ENCODE measurements around the gene ITGB3BP. TPM values are rescaled to one million over a fixed set of nuclear protein-coding genes. Genes with fewer than 3 reads are reported as not detected.
A peak's percentile ranks its signal among the peaks of the same experiment; 100 is the strongest.
"Not testable (repeated sequence)": the region's sequence is repeated elsewhere in the genome, so short reads cannot be mapped to it uniquely, and the experiment has no call there.

The ITGB3BP gene, protein sequence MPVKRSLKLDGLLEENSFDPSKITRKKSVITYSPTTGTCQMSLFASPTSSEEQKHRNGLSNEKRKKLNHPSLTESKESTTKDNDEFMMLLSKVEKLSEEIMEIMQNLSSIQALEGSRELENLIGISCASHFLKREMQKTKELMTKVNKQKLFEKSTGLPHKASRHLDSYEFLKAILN
- polyA plus RNA-seq (2011; rRNA removed) (5.5 and 11.8 TPM in 2 replicates), polyA minus RNA-seq (2011; rRNA and poly(A)+ RNA removed) (1.4 and 2.6 TPM in 2 replicates)

DNA sequence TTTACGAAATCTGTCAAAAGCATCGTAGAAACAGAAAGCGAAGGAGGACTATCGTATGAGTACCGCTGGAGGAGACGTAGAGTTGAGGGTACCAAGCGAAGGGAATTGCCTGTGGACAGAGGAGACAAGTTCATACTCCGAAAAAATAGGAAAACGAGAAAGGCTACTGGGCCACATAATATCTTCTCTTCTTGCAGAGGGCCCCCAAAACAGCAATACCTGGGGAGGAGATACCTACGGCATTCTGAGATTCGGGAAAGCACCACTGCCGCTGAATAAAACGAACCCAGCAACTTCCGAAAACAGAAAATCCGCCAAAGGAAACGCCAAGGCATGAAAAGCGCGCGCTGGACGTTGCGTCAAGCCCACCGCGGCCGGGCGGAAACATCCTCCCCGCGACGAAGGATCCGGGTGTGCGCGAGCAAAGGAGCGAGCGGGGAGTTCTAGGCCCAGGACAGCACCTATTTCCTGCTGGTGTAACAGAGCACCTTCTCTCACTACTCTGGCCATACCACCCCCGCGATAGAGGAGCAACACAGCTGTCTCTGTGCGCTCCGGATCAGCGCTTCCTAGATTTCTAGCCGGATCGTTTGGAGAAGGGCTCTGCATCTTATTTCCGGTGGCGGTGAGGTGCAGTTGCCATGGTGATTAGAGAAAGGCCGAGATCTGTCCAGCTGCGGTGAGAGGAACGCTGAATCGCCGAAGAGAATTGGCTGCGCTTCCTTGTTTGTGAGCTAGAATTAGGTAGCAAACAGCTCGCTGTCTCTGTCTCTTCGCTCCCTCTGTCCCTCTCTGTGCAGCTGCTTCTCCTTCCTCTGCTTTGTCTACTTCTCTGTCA lies at the start of gene ITGB3BP, which contains the start of gene EFCAB7:
TSS of gene ITGB3BP (minus strand) at position 335 of the 838 bp plus-strand sequence. CDS start at position 243, 92 bp downstream.
TSS of gene EFCAB7 (plus strand) at position 635 of the 838 bp plus-strand sequence. CDS start 2,048 bp downstream, outside the sequence.
- POLR2A ChIA-PET, result no interaction called here
- Histone ChIP-seq H3K36me3 (ENCODE audit: control insufficient read depth, insufficient read depth, low read length) (no peaks in the 10 kb centered on the region), H3K4me3 (ENCODE audit: low read depth, low read length) (peak within 1 kb of the TSS; percentile 56), H3K27me3 (ENCODE audit: control insufficient read depth, insufficient read depth, low read length) (no peaks in the 10 kb centered on the region)
- DNase-seq (ENCODE audit: low read depth), result peak; percentile 71
- TF ChIP-seq, protein P1, sequence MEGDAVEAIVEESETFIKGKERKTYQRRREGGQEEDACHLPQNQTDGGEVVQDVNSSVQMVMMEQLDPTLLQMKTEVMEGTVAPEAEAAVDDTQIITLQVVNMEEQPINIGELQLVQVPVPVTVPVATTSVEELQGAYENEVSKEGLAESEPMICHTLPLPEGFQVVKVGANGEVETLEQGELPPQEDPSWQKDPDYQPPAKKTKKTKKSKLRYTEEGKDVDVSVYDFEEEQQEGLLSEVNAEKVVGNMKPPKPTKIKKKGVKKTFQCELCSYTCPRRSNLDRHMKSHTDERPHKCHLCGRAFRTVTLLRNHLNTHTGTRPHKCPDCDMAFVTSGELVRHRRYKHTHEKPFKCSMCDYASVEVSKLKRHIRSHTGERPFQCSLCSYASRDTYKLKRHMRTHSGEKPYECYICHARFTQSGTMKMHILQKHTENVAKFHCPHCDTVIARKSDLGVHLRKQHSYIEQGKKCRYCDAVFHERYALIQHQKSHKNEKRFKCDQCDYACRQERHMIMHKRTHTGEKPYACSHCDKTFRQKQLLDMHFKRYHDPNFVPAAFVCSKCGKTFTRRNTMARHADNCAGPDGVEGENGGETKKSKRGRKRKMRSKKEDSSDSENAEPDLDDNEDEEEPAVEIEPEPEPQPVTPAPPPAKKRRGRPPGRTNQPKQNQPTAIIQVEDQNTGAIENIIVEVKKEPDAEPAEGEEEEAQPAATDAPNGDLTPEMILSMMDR (IDR thresholded peaks at IDR 0.05; ENCODE audit: insufficient read depth, low read depth, low read length), result no peak
- CTCF ChIA-PET, result interaction anchor here (0.9 kb wide), 1 partner anchor 35 kb away, joined by 3 read pairs; no protein-coding TSS in a partner anchor

DNA sequence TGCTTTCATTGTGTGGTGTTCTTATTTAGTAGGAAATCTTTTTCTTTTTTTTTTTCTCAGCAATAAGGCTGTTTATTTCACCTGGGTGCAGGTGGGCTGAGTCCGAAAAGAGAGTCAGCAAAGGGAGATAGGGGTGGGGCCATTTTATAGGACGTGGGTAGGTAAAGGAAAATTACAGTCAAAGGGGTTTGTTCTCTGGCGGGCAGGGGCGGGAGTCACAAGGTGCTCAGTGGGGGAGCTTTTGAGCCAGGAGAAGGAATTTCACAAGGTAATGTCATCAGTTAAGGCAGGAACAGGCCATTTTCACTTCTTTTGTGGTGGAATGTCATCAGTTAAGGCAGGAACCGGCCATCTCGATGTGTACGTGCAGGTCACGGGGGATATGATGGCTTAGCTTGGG lies 49.7 kb upstream of the ITGB3BP start:
- POLR2A ChIA-PET; DNase-seq (ENCODE audit: low read depth); H3K4me3 ChIP-seq (ENCODE audit: low read depth, low read length); H3K36me3 ChIP-seq (ENCODE audit: control insufficient read depth, insufficient read depth, low read length); H3K27me3 ChIP-seq (ENCODE audit: control insufficient read depth, insufficient read depth, low read length): not testable (repeated sequence)
- CTCF ChIA-PET, result interaction anchor here (1.5 kb wide), 1 partner anchor 15 kb away, joined by 8 read pairs; no protein-coding TSS in a partner anchor

DNA sequence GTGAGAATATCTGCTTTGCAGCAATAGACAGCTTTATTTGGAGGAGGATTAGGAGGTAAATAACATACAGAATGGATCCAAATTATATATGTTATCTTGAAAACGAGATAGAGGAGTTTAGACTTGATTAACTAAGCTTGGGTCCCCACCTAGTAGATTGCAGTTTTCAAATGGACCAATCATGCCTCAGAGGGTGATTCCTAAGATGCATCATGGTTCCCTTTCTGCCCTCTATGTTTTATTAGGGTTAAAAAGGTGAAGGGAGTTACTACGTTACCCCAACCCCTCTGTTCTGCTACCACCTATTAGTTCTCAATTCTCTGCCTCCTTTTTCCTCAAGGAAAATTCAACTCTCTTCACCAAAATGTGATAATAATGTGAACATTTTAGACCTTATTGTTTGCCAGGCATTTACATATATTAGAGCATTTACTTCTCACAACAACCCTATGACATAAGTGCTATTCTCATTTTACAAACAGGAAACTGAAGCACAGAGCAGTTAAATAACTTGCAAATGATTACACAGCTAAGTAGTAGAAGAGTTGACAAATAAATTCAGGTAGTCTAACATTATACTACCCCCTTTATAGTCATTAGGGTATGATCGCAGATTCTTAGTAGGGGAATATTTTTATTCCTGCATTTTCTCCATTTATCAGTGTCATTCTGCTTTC lies 46.8 kb upstream of the ITGB3BP start:
- Histone ChIP-seq H3K36me3 (ENCODE audit: control insufficient read depth, insufficient read depth, low read length) (no peaks in the 10 kb centered on the region), H3K4me3 (ENCODE audit: low read depth, low read length) (no peak overlapping the region), H3K27me3 (ENCODE audit: control insufficient read depth, insufficient read depth, low read length) (no peaks in the 10 kb centered on the region)
- no peak for DNase-seq (ENCODE audit: low read depth)
- ChIA-PET POLR2A (no interaction called here), CTCF (no interaction called here)
- TF ChIP-seq, protein P1 (IDR thresholded peaks at IDR 0.05; ENCODE audit: insufficient read depth, low read depth, low read length), result no peak

DNA sequence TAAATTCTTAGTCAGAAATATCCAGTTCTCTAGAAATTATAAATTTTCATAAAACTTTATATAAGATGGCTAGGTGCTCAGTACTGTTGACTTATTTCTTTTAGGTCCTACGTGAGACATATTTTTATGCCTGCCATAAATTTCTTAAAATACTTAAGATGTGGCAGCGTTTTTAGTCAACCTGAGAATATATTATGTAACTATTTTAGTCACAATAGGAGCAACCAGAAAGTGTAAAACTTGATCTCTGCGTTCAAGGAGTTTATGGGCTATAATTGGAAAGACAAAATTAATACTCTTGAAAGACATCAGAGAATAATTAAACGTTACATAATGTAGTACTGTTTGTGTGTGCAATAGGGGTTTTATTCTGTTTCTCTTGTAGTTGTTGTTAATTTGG lies 46.0 kb upstream of the ITGB3BP start:
- DNase-seq (ENCODE audit: low read depth), result no peak
- POLR2A ChIA-PET, result no interaction called here
- Histone ChIP-seq H3K36me3 (ENCODE audit: control insufficient read depth, insufficient read depth, low read length) (no peaks in the 10 kb centered on the region), H3K4me3 (ENCODE audit: low read depth, low read length) (no peak overlapping the region), H3K27me3 (ENCODE audit: control insufficient read depth, insufficient read depth, low read length) (no peaks in the 10 kb centered on the region)
- CTCF ChIA-PET, result no interaction called here
- TF ChIP-seq, protein P1 (IDR thresholded peaks at IDR 0.05; ENCODE audit: insufficient read depth, low read depth, low read length), result no peak

DNA sequence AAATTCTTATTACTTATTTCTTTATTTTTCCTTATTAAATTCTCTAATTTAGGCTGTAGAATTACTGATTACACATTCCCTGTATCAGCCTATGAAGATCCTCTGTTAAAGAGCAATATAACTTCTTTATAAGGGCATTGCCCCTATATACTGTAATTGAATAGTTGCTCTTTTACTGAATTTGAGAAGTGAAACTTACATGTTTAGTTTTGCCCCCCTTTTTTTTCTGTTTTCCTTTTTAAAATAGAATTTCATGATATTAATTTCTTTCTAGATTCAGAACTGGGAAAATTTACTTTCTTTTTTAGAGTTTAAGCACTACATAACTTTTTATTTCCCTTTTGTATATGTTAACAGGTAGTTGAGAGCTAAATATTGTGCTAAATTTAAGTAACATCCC lies 40.7 kb upstream of the ITGB3BP start:
- Histone ChIP-seq H3K36me3 (ENCODE audit: control insufficient read depth, insufficient read depth, low read length) (no peaks in the 10 kb centered on the region), H3K4me3 (ENCODE audit: low read depth, low read length) (no peak overlapping the region), H3K27me3 (ENCODE audit: control insufficient read depth, insufficient read depth, low read length) (no peaks in the 10 kb centered on the region)
- CTCF ChIA-PET, result interaction anchor here (0.7 to 1.2 kb wide), 3 partner anchors 11 to 12 kb away, joined by 3 to 4 read pairs (median 4); no protein-coding TSS in a partner anchor
- POLR2A ChIA-PET, result interaction anchor here (0.5 kb wide), 1 partner anchor 268 kb away, joined by 3 read pairs; no protein-coding TSS in a partner anchor
- no peak for DNase-seq (ENCODE audit: low read depth)
- TF ChIP-seq, protein P1 (IDR thresholded peaks at IDR 0.05; ENCODE audit: insufficient read depth, low read depth, low read length), result no peak

Data from BJ (cell line).